Colonic mucosa (tissue), 4 donors: ENCODE measurements around the gene PRMT6. TPM values are rescaled to one million over a fixed set of nuclear protein-coding genes. Genes with fewer than 3 reads are reported as not detected.

Experiments
- DNase-seq: peaks from one replicate; pipeline ENCODE4 v3.0.0-alpha.2; 2020
- H3K27ac ChIP-seq: fragments of 200-600 bp; one replicate; pipeline ENCODE4 v1.8.0; 2021
- H3K27me3 ChIP-seq: fragments of 200-600 bp; one replicate; pipeline ENCODE4 v1.8.0; 2021
- H3K36me3 ChIP-seq: fragments of 200-600 bp; one replicate; pipeline ENCODE4 v1.8.0; 2021
- H3K4me1 ChIP-seq: fragments of 200-600 bp; one replicate; pipeline ENCODE4 v1.8.0; 2021; ENCODE audit warnings: mild to moderate bottlenecking
- H3K4me3 ChIP-seq: fragments of 200-600 bp; one replicate; pipeline ENCODE4 v1.8.0; 2021
- H3K9ac ChIP-seq, 2 donors: one replicate each; pipeline ENCODE4 v1.7.0; 2013; ENCODE audit warnings: control low read depth in 2 of 2, low read depth in 2 of 2, low read length in 2 of 2
- H3K9me3 ChIP-seq: fragments of 200-600 bp; one replicate; pipeline ENCODE4 v1.8.0; 2021
- intact Hi-C: fragments of 100-400 bp; cut with DNase I; formaldehyde crosslinking; loops from one replicate; pipeline ENCODE4 v1.14.1; 2022
- total RNA-seq, 2 donors: library from RNA; stranded (reverse); fragmentation: NEBNext Ultra II Directional in 1 of 2; extraction: Animal tissue kit (Norgen Biotek cat#: 25700) in 1 of 2; gene quantifications; one replicate each; pipeline ENCODE4 v1.2.1, GENCODE V29; 2021
- TF ChIP-seq, protein P1 (sequence below): fragments of 200-600 bp; IDR thresholded peaks from one replicate; pipeline ENCODE4 v1.8.0; 2022; ENCODE audit warnings: antibody characterized with exemption, mild to moderate bottlenecking
- donor health status: healthy.
- donor health status: DM: no; HTN: no; CAD: no.
- donor health status: DM: no; HTN: no; CAD: no.

Gene PRMT6
- total RNA-seq, result 10 to 100 TPM; 11.8 to 19.1 TPM

DNA sequence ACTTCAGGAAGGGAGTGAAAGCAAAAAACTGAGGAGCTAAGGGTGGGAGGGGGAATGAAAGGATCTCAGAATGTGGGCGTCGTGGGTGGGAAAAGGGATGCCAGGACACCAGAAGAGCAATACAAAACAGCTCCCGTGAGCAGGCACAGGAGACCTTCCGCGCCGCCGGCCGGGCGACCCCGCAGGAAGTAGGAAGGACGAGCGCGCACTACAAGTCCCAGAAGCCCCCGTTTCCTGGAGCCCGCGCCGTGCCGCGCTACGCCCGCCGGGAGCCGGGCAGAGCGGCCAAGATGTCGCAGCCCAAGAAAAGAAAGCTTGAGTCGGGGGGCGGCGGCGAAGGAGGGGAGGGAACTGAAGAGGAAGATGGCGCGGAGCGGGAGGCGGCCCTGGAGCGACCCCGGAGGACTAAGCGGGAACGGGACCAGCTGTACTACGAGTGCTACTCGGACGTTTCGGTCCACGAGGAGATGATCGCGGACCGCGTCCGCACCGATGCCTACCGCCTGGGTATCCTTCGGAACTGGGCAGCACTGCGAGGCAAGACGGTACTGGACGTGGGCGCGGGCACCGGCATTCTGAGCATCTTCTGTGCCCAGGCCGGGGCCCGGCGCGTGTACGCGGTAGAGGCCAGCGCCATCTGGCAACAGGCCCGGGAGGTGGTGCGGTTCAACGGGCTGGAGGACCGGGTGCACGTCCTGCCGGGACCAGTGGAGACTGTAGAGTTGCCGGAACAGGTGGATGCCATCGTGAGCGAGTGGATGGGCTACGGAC lies at the start of gene PRMT6:
Gene PRMT6 (plus strand): TSS at position 249 of the 771 bp plus-strand sequence. CDS start 42 bp downstream, at position 291.
- Histone ChIP-seq H3K9me3 (no peaks in the 10 kb centered on the region), H3K36me3 (no peaks in the 10 kb centered on the region), H3K9ac (peak within 1 kb of the TSS; percentile 93 to 94), H3K27me3 (no peaks in the 10 kb centered on the region), H3K27ac (peak within 1 kb of the TSS; percentile 68), H3K4me1 (peaks cover 12% of the 10 kb centered on the region), H3K4me3 (peak within 1 kb of the TSS; percentile 94)
- peak; percentile 83 for DNase-seq
- intact Hi-C loops, result no loop called here
- TF ChIP-seq, protein P1, sequence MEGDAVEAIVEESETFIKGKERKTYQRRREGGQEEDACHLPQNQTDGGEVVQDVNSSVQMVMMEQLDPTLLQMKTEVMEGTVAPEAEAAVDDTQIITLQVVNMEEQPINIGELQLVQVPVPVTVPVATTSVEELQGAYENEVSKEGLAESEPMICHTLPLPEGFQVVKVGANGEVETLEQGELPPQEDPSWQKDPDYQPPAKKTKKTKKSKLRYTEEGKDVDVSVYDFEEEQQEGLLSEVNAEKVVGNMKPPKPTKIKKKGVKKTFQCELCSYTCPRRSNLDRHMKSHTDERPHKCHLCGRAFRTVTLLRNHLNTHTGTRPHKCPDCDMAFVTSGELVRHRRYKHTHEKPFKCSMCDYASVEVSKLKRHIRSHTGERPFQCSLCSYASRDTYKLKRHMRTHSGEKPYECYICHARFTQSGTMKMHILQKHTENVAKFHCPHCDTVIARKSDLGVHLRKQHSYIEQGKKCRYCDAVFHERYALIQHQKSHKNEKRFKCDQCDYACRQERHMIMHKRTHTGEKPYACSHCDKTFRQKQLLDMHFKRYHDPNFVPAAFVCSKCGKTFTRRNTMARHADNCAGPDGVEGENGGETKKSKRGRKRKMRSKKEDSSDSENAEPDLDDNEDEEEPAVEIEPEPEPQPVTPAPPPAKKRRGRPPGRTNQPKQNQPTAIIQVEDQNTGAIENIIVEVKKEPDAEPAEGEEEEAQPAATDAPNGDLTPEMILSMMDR, result no peak

DNA sequence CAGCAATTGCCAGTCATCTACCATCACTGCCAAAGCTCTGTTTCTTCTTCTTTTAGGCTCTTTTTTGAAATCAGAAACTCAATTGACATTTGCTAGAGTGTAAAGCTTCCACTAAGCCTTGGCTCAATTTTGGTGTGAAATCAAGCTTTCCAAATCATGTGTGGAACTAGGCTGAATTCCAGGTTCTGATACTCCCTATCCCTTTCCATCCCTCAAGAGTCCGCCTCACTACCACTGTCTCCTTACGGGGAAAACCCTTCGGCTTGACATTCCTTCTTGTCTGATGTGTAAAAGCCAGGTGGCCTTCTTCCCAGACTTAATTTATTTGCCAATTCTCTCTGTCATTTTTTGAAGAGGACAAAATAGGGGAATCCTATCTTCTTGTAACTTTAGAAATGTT lies 47.2 kb upstream of the PRMT6 start:
- Histone ChIP-seq H3K4me1 (no peaks in the 10 kb centered on the region), H3K4me3 (no peak overlapping the region), H3K9ac (no peak overlapping the region), H3K9me3 (no peaks in the 10 kb centered on the region), H3K27me3 (no peaks in the 10 kb centered on the region), H3K27ac (no peak overlapping the region), H3K36me3 (no peaks in the 10 kb centered on the region)
- intact Hi-C loops, result no loop called here
- no peak for DNase-seq
- TF ChIP-seq, protein P1, result no peak

DNA sequence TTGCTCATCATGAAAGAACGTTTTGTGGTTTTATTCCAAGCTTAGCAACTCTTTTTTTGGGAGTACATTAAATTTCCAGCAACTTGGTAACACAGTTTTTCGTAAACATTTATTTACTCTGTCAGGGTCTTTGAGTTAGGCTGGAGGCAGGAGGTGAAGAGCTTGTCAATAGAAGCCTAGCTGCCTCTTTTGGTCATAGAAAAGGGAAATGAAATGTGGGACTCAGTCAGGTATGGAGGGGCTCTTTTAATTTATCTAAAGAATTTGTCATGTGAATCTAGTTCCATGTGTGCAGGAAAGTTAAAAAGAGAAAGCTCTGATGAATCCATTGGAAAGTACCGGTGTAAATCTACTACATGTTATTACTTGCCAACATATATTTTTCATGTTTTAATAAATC lies 45.9 kb upstream of the PRMT6 start:
- TF ChIP-seq, protein P1, result no peak
- Histone ChIP-seq H3K4me3 (no peak overlapping the region), H3K36me3 (no peaks in the 10 kb centered on the region), H3K4me1 (no peaks in the 10 kb centered on the region), H3K27ac (no peak overlapping the region), H3K9ac (no peak overlapping the region), H3K9me3 (no peaks in the 10 kb centered on the region), H3K27me3 (no peaks in the 10 kb centered on the region)
- DNase-seq, result no peak
- intact Hi-C loops, result no loop called here

DNA sequence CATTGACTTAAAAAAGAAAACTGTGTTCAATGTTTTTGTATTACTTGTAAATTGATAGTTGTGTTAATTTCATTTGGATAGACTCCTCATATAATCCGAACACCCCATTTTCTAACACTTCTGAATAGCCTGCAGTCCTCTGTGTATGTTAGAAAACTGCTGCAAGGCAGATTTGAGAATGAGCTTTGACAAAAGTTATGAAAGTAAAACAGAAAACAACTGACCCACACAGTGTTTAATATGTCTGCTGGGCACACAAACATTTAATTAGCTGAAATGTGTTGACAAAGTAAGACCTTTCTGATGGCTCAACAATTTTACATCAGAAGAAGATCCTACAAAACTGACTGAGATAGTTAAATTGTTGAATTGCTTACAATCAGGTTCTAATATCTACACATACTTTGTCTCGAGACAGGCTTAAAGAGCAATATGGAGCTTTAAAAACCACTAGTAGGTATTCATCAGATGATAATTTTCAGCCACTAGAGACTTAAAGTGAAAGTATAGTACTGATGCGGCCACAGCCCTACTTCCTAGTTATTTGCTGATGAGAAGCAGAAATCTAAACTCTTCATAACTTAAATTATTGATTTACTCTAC lies 40.0 kb upstream of the PRMT6 start:
- H3K4me3 ChIP-seq, result no peak overlapping the region
- intact Hi-C loops, result no loop called here
- H3K9me3 ChIP-seq, result no peaks in the 10 kb centered on the region
- no peaks in the 10 kb centered on the region for H3K36me3 ChIP-seq
- H3K9ac ChIP-seq, result no peak overlapping the region
- no peaks in the 10 kb centered on the region for H3K4me1 ChIP-seq
- no peak overlapping the region for H3K27ac ChIP-seq
- no peaks in the 10 kb centered on the region for H3K27me3 ChIP-seq
- DNase-seq, result no peak
- TF ChIP-seq, protein P1, result no peak

DNA sequence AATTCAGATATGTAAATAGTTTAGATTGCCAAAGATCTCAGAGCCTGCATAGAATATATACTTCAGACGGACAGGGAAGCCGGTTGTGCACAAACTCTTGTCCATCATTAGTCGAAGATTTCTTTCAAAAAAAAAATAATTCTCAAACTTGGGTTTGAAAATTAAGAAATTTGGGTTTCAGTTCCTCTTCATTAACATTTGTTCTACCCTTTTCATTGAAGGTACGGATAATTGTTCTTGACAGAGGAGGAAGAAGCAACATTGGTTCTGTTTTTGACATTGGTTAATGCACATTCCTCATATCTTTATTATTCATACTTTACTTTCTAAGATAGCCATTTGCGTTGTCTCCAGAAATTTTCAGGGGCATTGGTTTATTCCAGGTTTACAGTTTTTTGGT lies 38.0 kb upstream of the PRMT6 start:
- intact Hi-C loops, result no loop called here
- Histone ChIP-seq H3K4me3 (no peak overlapping the region), H3K4me1 (no peaks in the 10 kb centered on the region), H3K9ac (no peak overlapping the region), H3K27ac (no peak overlapping the region), H3K9me3 (no peaks in the 10 kb centered on the region), H3K27me3 (no peaks in the 10 kb centered on the region), H3K36me3 (no peaks in the 10 kb centered on the region)
- TF ChIP-seq, protein P1, result no peak
- DNase-seq, result no peak
